RKO (cell line): Measurements from ENCODE around the gene GALNT3.

Experiments used
- DNase-seq: peaks from one replicate; pipeline ENCODE4 v3.0.0-alpha.2; 2016; ENCODE audit warnings: low spot score

The GALNT3 gene

DNA sequence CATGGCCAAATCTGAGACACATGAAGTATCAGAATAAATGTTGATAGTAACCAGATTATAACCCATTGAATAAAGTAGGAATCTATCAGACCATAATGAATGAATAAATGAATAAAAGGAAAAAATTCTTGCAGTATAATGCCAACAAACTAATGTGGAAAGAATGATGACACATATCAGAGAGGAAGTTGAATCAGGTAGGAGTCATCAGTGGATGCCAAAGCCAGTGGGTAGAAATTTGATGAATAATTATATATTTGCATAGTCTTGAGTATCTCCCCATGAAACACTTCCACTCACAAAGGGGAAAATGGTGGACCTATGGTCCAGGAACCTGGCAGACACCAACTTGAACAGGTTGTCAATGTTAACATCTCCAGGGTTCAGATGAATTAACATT lies 68.6 kb downstream of the GALNT3 start:
- DNase-seq, result peak; percentile 77

DNA sequence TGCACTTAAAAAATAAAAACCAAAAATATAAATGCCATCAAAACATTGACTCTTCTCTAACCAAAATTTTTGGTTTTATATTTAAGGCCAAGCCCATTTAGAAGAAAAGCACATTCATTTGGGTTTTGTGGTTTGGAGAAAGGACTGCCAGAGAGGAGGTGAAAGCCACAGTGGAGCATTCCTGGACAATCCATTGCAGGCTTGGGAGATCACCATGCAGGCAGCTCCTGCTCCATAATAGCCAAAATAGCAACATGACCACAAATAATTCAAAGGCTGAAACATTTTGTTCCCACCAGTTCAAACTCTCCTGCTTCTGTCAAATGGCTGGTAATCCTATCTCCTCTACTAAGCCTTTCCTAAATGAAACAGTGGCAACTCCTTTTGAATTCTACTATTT lies 73.5 kb downstream of the GALNT3 start:
- no peak for DNase-seq

DNA sequence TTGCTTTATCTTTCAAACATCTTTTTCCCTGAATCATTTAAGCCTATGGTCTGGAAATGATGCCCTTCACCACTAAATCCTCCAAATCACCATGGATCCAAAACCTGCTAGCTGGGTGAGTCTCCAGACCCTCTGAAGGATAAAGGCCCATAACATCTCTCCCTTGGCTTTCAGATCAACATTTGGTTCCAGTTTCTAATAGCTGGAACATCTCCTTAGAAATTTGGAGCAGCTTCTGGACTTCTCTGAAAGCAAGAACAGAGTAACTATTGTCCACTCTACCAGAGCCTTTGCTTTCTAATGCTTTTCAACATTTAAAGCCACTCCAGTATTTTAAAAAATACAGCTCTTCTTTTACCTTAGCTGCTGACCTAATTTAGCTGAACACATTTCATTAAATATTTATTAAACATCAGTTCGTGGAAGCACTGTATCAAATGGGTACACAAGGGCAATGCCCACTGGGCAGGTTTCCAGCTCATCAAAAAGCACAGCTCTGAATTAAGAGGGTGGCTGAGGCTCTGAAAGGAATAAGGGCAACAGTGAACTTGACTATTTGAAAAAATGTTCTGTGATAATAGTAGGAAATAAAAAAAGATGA lies 75.3 kb downstream of the GALNT3 start:
- no peak for DNase-seq

DNA sequence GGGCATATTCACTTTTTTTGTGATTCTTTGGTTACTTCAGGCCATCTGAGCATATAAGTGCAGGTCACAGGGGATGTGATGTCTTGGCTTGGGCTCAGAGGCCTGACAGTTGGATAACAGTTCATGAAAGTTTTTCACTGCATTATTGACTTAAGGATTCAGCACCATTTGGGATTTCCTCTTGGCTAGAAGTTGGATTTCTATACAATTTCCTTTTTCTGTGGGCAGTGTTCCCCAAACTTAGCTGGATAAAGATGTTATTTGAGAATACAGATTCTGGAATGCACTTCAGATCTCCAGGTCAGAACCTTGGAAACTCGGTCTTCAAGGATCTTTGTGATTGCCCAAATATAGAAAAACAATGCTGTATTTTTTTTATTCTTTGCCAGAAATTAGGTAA lies 78.0 kb downstream of the GALNT3 start:
- DNase-seq, result no peak

DNA sequence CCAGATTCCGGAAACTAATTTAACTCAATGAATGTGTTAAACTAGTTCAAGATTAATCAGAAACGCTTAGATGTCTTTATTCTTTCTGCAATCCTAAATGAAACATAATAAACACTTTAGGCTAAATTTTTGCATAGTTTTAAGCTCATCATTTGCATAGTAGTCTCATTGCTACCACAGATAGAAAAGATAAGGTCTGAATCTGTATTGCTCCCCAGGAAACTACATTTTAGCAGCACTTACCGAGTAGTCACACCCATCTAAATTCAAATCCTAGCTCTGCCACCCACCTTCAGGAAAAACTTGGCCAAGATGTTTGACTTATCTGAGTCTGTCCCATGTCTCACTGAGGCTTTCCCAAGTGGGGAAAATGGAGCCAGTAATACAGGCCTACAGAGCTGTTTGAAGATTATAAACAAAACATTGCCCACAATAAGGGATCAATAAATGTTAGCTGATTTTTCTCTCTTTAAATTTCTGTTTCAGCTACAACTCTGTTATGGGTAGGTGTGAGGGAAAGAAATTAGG lies 87.0 kb downstream of the GALNT3 start:
- no peak for DNase-seq

DNA sequence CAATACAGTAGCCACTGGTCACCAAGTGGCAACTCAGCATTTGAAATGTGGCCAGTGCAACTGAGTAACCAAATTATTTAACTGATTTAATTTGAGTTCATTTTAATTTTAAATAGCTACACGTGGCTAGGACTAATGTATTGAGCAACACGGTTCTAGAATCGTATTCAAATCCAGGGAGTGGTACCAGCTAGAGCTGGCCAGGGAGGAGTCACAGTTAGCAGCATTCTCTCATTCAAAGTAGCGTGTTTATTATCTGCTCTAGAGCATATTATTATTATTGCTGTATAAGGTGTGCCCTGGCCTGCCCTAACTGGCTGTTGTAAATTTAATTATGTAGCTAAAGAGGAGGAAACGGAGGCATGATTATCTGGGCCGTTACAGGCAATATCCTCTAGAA lies 92.9 kb downstream of the GALNT3 start:
- no peak for DNase-seq

DNA sequence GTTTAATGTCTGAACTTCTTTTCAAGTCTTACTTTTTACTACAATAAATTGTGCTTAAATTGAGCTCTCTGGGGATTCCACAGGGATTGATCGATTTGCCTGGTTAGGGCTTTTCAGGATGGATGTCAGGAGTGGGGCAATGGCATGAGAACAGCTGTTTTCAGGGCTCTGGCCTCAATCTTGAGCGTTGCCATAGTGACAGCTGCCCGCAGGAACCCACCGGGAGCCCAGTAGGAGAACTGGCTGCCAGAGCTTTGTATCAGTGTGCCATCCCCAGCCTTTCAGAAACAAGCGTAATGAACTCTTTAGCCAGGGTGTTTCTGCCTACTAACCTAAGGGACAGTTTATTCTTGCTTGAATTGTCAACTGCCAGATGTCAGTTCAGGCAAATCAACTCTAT lies 93.5 kb downstream of the GALNT3 start:
- no peak for DNase-seq

DNA sequence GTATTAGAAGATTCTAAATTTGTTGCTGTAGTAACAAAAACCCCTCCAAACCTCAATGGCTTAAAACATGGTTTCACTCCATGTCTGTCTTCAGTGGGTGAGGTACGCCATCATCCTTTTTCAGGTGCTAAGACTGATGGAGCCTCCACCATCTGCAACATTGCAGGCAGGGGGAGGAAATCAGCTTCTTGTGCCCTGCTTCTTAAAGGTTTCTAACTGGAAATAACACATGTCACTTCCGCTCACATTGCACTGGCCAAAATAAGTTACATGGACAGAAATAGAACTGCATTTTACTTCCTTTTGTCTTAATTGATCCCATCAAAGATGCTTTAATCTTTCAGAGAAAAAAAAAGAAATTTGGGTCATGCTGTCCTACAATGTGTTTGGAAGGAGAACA lies 94.1 kb downstream of the GALNT3 start:
- DNase-seq, result no peak

DNA sequence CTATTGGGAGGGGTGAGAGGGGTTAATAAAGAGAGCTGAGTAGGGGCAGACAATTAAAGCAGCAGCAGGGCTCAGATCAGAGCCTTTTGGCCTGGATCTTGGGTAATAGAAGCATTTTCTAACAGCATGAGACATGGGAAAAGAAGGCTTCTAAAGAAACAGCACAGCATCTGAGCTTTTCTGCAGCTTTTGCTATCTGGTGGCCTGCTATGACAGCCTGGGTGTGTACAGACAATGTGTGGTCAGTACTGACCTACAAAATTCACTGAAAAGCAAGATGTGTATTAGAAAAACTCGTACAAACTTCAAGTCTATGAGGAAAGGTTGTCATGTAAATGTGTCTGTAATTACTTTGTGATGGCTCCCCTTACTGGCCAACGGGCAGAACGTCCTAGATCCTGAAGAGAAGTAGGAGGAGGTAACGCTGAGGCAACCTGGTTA lies 95.6 kb downstream of the GALNT3 start:
- DNase-seq, result peak; percentile 66

DNA sequence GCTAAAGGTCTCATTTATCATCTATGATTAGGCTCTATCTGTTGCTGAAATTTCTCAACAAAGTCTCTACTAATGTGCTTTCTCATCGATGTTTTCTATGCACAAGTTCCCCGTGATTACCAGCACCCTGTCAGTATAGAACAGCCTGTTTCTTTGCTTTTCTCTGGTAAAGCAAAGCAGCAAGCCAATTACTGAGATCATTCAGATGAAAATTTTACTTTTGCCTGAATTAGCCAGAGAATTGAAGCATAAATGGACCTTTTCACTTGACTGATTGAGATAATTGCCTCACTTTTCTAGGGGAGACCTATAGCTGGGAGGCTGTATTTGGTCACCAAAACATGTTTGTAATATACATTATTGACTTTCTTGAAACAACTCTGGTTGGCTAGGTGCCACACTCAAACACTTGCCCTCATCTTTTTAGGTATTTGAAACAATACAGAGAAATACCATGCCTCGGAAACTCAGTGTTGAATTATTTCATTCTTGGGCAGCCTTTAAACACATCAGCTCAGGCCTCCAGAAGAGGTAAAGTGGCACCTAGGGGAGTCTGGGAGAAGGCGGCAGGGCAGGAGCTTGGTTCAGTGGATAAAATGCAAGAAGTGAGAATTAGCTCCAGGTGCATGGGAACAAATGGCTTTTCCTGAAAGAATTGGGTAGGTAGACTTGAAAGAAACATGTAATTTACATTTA lies 96.2 kb downstream of the GALNT3 start:
- no peak for DNase-seq
